CD4-positive, alpha-beta T cell (primary cell): ENCODE data around the gene SNAPC4. TPM values are rescaled to one million over a fixed set of nuclear protein-coding genes. Genes with fewer than 3 reads are reported as not detected.

Experiments used
- ATAC-seq: fragments of 200-7000 bp; cut with Tn5 transposase; one replicate; pipeline ENCODE4 v1.10.0; 2022; ENCODE audit warnings: mild to moderate bottlenecking; ENCODE audit not compliant: poor library complexity
- CTCF ChIA-PET: fragments of 350-600 bp; sonication (Branson Sonifier 250); formaldehyde crosslinking; loops from one replicate; lab custom pipeline; 2021; ENCODE audit warnings: antibody characterized with exemption, inconsistent platforms; lab: Charles Lee
- POLR2A ChIA-PET: fragments of 350-600 bp; sonication (Branson Sonifier 250); formaldehyde crosslinking; loops from one replicate; lab custom pipeline; 2021; ENCODE audit warnings: antibody characterized with exemption, inconsistent platforms; lab: Charles Lee
- DNase-seq, 14 experiments: peaks; one replicate each; pipeline ENCODE4 v3.0.0-alpha.2; 2013 to 2020; ENCODE audit warnings: mixed read lengths in 2 of 14
- H3K27ac ChIP-seq, 2 donors: one replicate each; pipeline versions ENCODE4 v1.5.1 to v1.7.0; 2013; ENCODE audit warnings: low read length in 2 of 2, low read depth in 1 of 2, mild to moderate bottlenecking in 1 of 2
- H3K27me3 ChIP-seq, 2 experiments: 1 replicate in 1 of 2; 2 replicates in 1 of 2; pipeline versions ENCODE4 v1.6.1 to v1.7.0; 2013; ENCODE audit warnings: low read length in 2 of 2, control low read depth in 1 of 2, mild to moderate bottlenecking in 1 of 2, moderate library complexity in 1 of 2; ENCODE audit not compliant: insufficient read depth in 2 of 2, control insufficient read depth in 1 of 2
- H3K36me3 ChIP-seq: one replicate; pipeline ENCODE4 v1.6.1; 2013; ENCODE audit warnings: low read length, control low read depth; ENCODE audit not compliant: insufficient read depth
- H3K4me1 ChIP-seq: one replicate; pipeline ENCODE4 v1.6.1; 2013; ENCODE audit warnings: low read length, control low read depth; ENCODE audit not compliant: insufficient read depth
- H3K4me3 ChIP-seq: one replicate; pipeline ENCODE4 v1.5.1; 2013; ENCODE audit warnings: mild to moderate bottlenecking, low read length, moderate library complexity
- H3K9me3 ChIP-seq, 2 experiments: 1 replicate in 1 of 2; 2 replicates in 1 of 2; pipeline versions ENCODE4 v1.6.1 to v1.7.0; 2013; ENCODE audit warnings: low read length in 2 of 2, mild to moderate bottlenecking in 2 of 2, control low read depth in 1 of 2, moderate library complexity in 1 of 2; ENCODE audit not compliant: control insufficient read depth in 1 of 2, insufficient read depth in 1 of 2
- H3K27ac Mint-ChIP-seq: one replicate; pipeline ENCODE4 v1.8.0; 2020; ENCODE audit warnings: mixed read lengths
- H3K27me3 Mint-ChIP-seq: one replicate; pipeline ENCODE4 v1.8.0; 2021; ENCODE audit warnings: mixed read lengths
- H3K36me3 Mint-ChIP-seq: one replicate; pipeline ENCODE4 v1.8.0; 2021; ENCODE audit warnings: low read depth, mixed read lengths
- H3K4me1 Mint-ChIP-seq: one replicate; pipeline ENCODE4 v1.8.0; 2021; ENCODE audit warnings: low read depth, mixed read lengths
- H3K4me3 Mint-ChIP-seq: one replicate; pipeline ENCODE4 v1.8.0; 2020; ENCODE audit warnings: mild to moderate bottlenecking, mixed read lengths
- H3K9me3 Mint-ChIP-seq: one replicate; pipeline ENCODE4 v1.8.0; 2020; ENCODE audit warnings: mixed read lengths
- CTCF ChIP-seq: fragments of 200-600 bp; IDR thresholded peaks from one replicate; pipeline ENCODE4 v1.8.0; 2022; ENCODE audit warnings: antibody characterized with exemption, mild to moderate bottlenecking
- intact Hi-C, 2 experiments: fragments of 100-400 bp; cut with DNase I in 1 of 2; cut with micrococcal nuclease in 1 of 2; formaldehyde crosslinking; loops; one replicate each; pipeline versions ENCODE4 v1.15.1 to v1.9.0; 2023 to 2025; cut with DNase I, micrococcal nuclease
- total RNA-seq, 174 experiments: library from RNA in 2 of 174; stranded (reverse) in 2 of 174; gene quantifications; one replicate each; pipeline ENCODE4 v1.2.3 and lab custom pipeline; 2021 to 2026

Gene SNAPC4
- total RNA-seq, 2 experiments from 2014 or later = 7.7 to 8.0 TPM

- DNase-seq = no peak
- Mint-ChIP-seq H3K27me3 (no peaks in the 10 kb centered on the region), H3K4me1 (no peaks in the 10 kb centered on the region), H3K36me3 (peaks cover 11% of the 10 kb centered on the region), H3K9me3 (no peaks in the 10 kb centered on the region), H3K27ac (no peak overlapping the region), H3K4me3 (no peak overlapping the region)
- Histone ChIP-seq H3K4me1 (peaks cover 5% of the 10 kb centered on the region), H3K27ac (no peak overlapping the region), H3K4me3 (no peak overlapping the region), H3K27me3 (no peaks in the 10 kb centered on the region), H3K9me3 (no peaks in the 10 kb centered on the region), H3K36me3 (peaks cover 36% of the 10 kb centered on the region)
- ChIA-PET CTCF (no interaction called here), POLR2A (no interaction called here)
- no peak for ATAC-seq
- no peak for TF ChIP-seq CTCF
- intact Hi-C loops = no loop called here
These were observed 20.6 kb downstream of the SNAPC4 start for GRCh38 chr9:136379401-136379800.

- Mint-ChIP-seq H3K9me3 (no peaks in the 10 kb centered on the region), H3K27ac (no peak overlapping the region), H3K27me3 (no peaks in the 10 kb centered on the region), H3K36me3 (peaks cover 7% of the 10 kb centered on the region), H3K4me1 (no peaks in the 10 kb centered on the region), H3K4me3 (no peak overlapping the region)
- Histone ChIP-seq H3K4me1 (peaks cover under 1% of the 10 kb centered on the region), H3K27ac (no peak overlapping the region), H3K4me3 (no peak overlapping the region), H3K27me3 (no peaks in the 10 kb centered on the region), H3K36me3 (peaks cover 36% of the 10 kb centered on the region), H3K9me3 (no peaks in the 10 kb centered on the region)
- ChIA-PET POLR2A (no interaction called here), CTCF (no interaction called here)
- ATAC-seq (no peak), DNase-seq (no peak)
- no peak for TF ChIP-seq CTCF
- intact Hi-C loops = no loop called here
These were observed 21.0 kb downstream of the SNAPC4 start for GRCh38 chr9:136379003-136379287.

- H3K4me3 Mint-ChIP-seq = no peak overlapping the region
- no peaks in the 10 kb centered on the region for H3K27me3 Mint-ChIP-seq
- H3K36me3 ChIP-seq = peaks cover 34% of the 10 kb centered on the region
- H3K36me3 Mint-ChIP-seq = peaks cover 4% of the 10 kb centered on the region
- TF ChIP-seq CTCF = no peak
- ChIA-PET POLR2A (no interaction called here), CTCF (no interaction called here)
- no peak overlapping the region for H3K4me3 ChIP-seq
- DNase-seq (no peak), ATAC-seq (no peak)
- H3K9me3 ChIP-seq = no peaks in the 10 kb centered on the region
- H3K9me3 Mint-ChIP-seq = no peaks in the 10 kb centered on the region
- intact Hi-C loops = no loop called here
- no peak overlapping the region for H3K27ac Mint-ChIP-seq
- no peaks in the 10 kb centered on the region for H3K4me1 Mint-ChIP-seq
- H3K27me3 ChIP-seq = no peaks in the 10 kb centered on the region
- H3K27ac ChIP-seq = no peak overlapping the region
- no peaks in the 10 kb centered on the region for H3K4me1 ChIP-seq
These were observed 21.6 kb downstream of the SNAPC4 start for GRCh38 chr9:136378170-136379002.
